Loucy (cell line): ENCODE results near the gene C22orf23.

ENCODE experiments used
- H2AFZ ChIP-seq: fragments of 200-600 bp; sonication (generic); 2 replicates; pipeline ENCODE4 v1.6.0; 2016; ENCODE audit warnings: antibody characterized with exemption, mild to moderate bottlenecking, low read length, moderate library complexity
- H3F3A ChIP-seq: fragments of 200-600 bp; 2 replicates; pipeline ENCODE4 v1.6.0; 2016; ENCODE audit warnings: antibody characterized with exemption, low read depth, mild to moderate bottlenecking
- H3K27me3 ChIP-seq: fragments of 200-600 bp; sonication (generic); 2 replicates; pipeline ENCODE4 v1.6.1; 2014; ENCODE audit warnings: low read length, mild to moderate bottlenecking; ENCODE audit not compliant: insufficient read depth, poor library complexity, severe bottlenecking
- H3K36me3 ChIP-seq: fragments of 200-600 bp; sonication (generic); 2 replicates; pipeline ENCODE4 v1.6.1; 2016; ENCODE audit warnings: low read length; ENCODE audit not compliant: insufficient read depth
- H3K4me1 ChIP-seq: fragments of 200-600 bp; sonication (generic); 2 replicates; pipeline ENCODE4 v1.5.1; 2014; ENCODE audit warnings: low read length, mild to moderate bottlenecking; ENCODE audit not compliant: insufficient read depth, poor library complexity, severe bottlenecking
- H3K4me2 ChIP-seq: fragments of 200-600 bp; sonication (generic); 2 replicates; pipeline ENCODE4 v1.6.0; 2014; ENCODE audit warnings: antibody characterized with exemption, low read length, low read depth, mild to moderate bottlenecking; ENCODE audit not compliant: poor library complexity, severe bottlenecking
- H3K4me3 ChIP-seq: fragments of 200-600 bp; sonication (generic); 2 replicates; pipeline ENCODE4 v1.5.1; 2014; ENCODE audit warnings: low read length, mild to moderate bottlenecking, mixed read lengths; ENCODE audit not compliant: poor library complexity, severe bottlenecking
- H3K79me2 ChIP-seq: fragments of 200-600 bp; sonication (generic); 2 replicates; pipeline ENCODE4 v1.6.1; 2014; ENCODE audit warnings: low read length; ENCODE audit not compliant: insufficient read depth
- H3K9ac ChIP-seq: fragments of 200-600 bp; sonication (generic); 2 replicates; pipeline ENCODE4 v1.6.0; 2014; ENCODE audit warnings: mild to moderate bottlenecking, low read depth, low read length, moderate library complexity; ENCODE audit not compliant: poor library complexity, severe bottlenecking
- H3K9me2 ChIP-seq: fragments of 200-600 bp; sonication (generic); replicated peaks from 2 replicates; pipeline ENCODE4 v1.6.1; 2016; ENCODE audit warnings: low read depth, low read length, mixed read lengths
- H3K9me3 ChIP-seq: fragments of 200-600 bp; sonication (generic); 2 replicates; pipeline ENCODE4 v1.6.1; 2014; ENCODE audit warnings: mild to moderate bottlenecking, antibody characterized with exemption, low read length, low read depth; ENCODE audit not compliant: insufficient read depth
- H4K20me1 ChIP-seq: fragments of 200-600 bp; sonication (generic); 2 replicates; pipeline ENCODE4 v1.6.0; 2014; ENCODE audit warnings: antibody characterized with exemption, low read length, mild to moderate bottlenecking; ENCODE audit not compliant: insufficient read depth, poor library complexity, severe bottlenecking
- CTCF ChIP-seq: fragments of 200-600 bp; sonication (generic); conservative IDR thresholded peaks from 2 replicates; pipeline ENCODE4 v1.5.1; 2014; ENCODE audit warnings: mild to moderate bottlenecking, antibody characterized with exemption, low read length
- EZH2phosphoT487 ChIP-seq: fragments of 200-600 bp; IDR thresholded peaks from 2 replicates; pipeline ENCODE4 v1.6.1; 2018; ENCODE audit warnings: antibody characterized with exemption, mild to moderate bottlenecking, moderate library complexity, borderline replicate concordance

The C22orf23 gene

GRCh38 chr22:37998543-37998942 lies 45.1 kb upstream of the C22orf23 start:
- Histone ChIP-seq H2AFZ (no peak overlapping the region), H3K9me2 (no peaks in the 10 kb centered on the region), H3K79me2 (no peaks in the 10 kb centered on the region), H3K9me3 (no peaks in the 10 kb centered on the region), H3K27me3 (no peaks in the 10 kb centered on the region), H3K9ac (no peak overlapping the region), H3K36me3 (no peaks in the 10 kb centered on the region), H4K20me1 (no peaks in the 10 kb centered on the region), H3K4me3 (no peak overlapping the region), H3K4me1 (peaks cover 40% of the 10 kb centered on the region), H3F3A (no peaks in the 10 kb centered on the region; the same call in 1 of the 2 replicates), H3K4me2 (no peak overlapping the region)
- no peak for TF ChIP-seq EZH2phosphoT487
- TF ChIP-seq CTCF = no peak

- no peaks in the 10 kb centered on the region for H3K79me2 ChIP-seq
- peak overlapping the region; percentile 69 for H2AFZ ChIP-seq
- H3K27me3 ChIP-seq = no peaks in the 10 kb centered on the region
- H3K9ac ChIP-seq = peak overlapping the region; percentile 62
- H3K9me2 ChIP-seq = no peaks in the 10 kb centered on the region
- H4K20me1 ChIP-seq = no peaks in the 10 kb centered on the region
- H3F3A ChIP-seq = no peaks in the 10 kb centered on the region; the same call in 1 of the 2 replicates
- no peak for TF ChIP-seq EZH2phosphoT487
- TF ChIP-seq CTCF = no peak
- peak overlapping the region; percentile 74 for H3K4me2 ChIP-seq
- peak overlapping the region; percentile 67 for H3K4me3 ChIP-seq
- peaks cover 45% of the 10 kb centered on the region for H3K4me1 ChIP-seq
- H3K36me3 ChIP-seq = no peaks in the 10 kb centered on the region
- H3K9me3 ChIP-seq = no peaks in the 10 kb centered on the region
Measured at GRCh38 chr22:37996515-37997246, 43.3 kb upstream of the C22orf23 start.

GRCh38 chr22:37996079-37996478 lies 42.7 kb upstream of the C22orf23 start:
- Histone ChIP-seq H3K36me3 (no peaks in the 10 kb centered on the region), H3K9ac (peak overlapping the region; percentile 62), H3K4me3 (peak overlapping the region; percentile 67), H3K4me1 (peaks cover 45% of the 10 kb centered on the region), H3K4me2 (peak overlapping the region; percentile 74), H2AFZ (peak overlapping the region; percentile 69), H3K9me2 (no peaks in the 10 kb centered on the region), H3K79me2 (no peaks in the 10 kb centered on the region), H4K20me1 (no peaks in the 10 kb centered on the region), H3F3A (no peaks in the 10 kb centered on the region; the same call in 1 of the 2 replicates), H3K9me3 (no peaks in the 10 kb centered on the region), H3K27me3 (no peaks in the 10 kb centered on the region)
- TF ChIP-seq CTCF = no peak
- TF ChIP-seq EZH2phosphoT487 = no peak
